Subcutaneous abdominal adipose tissue (tissue), 5 donors: ENCODE measurements around the gene CENPF.

Source experiments
- H3K27ac ChIP-seq: one replicate; pipeline ENCODE4 v1.7.0; 2013; ENCODE audit warnings: low read depth, mild to moderate bottlenecking, inconsistent platforms, low read length, moderate library complexity
- H3K27me3 ChIP-seq, 5 donors: one replicate each; pipeline ENCODE4 v1.7.0; 2013; ENCODE audit warnings: low read length in 5 of 5, inconsistent platforms in 1 of 5; ENCODE audit not compliant: control insufficient read depth in 5 of 5, insufficient read depth in 4 of 5
- H3K36me3 ChIP-seq, 5 donors: one replicate each; pipeline ENCODE4 v1.7.0; 2013; ENCODE audit warnings: low read length in 5 of 5; ENCODE audit not compliant: control insufficient read depth in 5 of 5, insufficient read depth in 5 of 5
- H3K4me1 ChIP-seq, 5 donors: one replicate each; pipeline ENCODE4 v1.7.0; 2013; ENCODE audit warnings: low read length in 5 of 5, mild to moderate bottlenecking in 3 of 5, moderate library complexity in 1 of 5; ENCODE audit not compliant: control insufficient read depth in 5 of 5, insufficient read depth in 5 of 5
- H3K4me3 ChIP-seq, 5 donors: one replicate each; pipeline ENCODE4 v1.7.0; 2013; ENCODE audit warnings: low read length in 5 of 5, low read depth in 1 of 5
- H3K9ac ChIP-seq, 5 donors: one replicate each; pipeline ENCODE4 v1.7.0; 2013; ENCODE audit warnings: low read length in 5 of 5, mild to moderate bottlenecking in 4 of 5, moderate library complexity in 3 of 5
- H3K9me3 ChIP-seq, 5 donors: one replicate each; pipeline ENCODE4 v1.7.0; 2013; ENCODE audit warnings: low read length in 5 of 5; ENCODE audit not compliant: control insufficient read depth in 5 of 5
- donor health status: healthy.
- donor health status: healthy.
- donor health status: healthy.
- donor health status: healthy.
- donor health status: healthy.

The CENPF gene

DNA sequence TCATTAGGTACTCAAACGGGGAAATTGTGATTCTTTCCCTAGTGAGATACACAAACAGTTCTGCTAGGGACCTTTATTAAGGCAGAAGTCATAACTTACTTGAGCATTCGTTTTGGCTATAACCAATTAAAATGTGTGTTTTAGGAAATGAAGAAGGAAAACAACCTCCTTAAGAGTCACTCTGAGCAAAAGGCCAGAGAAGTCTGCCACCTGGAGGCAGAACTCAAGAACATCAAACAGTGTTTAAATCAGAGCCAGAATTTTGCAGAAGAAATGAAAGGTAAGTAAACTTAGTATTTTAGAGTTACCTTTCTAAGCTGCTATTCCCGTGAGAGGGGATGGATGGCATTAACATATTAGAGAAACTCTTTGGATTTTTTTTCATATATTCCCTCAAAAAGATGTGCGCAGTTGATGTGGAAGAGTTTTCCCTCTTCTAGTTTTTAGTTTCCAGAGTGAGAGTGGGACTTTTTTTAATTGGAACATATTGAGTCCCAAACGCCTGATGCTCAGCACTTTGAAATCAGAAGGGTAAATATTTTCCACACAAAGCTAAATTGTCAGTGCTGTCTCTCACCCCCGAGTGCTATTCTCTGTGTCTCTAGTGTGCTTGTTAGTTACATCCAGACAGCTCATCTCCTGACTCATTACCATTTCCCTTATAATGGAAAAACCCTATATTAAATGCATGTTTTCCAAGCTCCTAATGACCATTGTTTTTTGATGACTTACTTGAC is 34.9 kb downstream of the CENPF start:
- Histone ChIP-seq H3K9ac (no peak overlapping the region), H3K9me3 (no peaks in the 10 kb centered on the region), H3K27ac (no peak overlapping the region), H3K36me3 (no peaks in the 10 kb centered on the region), H3K4me1 (no peaks in the 10 kb centered on the region), H3K27me3 (no peaks in the 10 kb centered on the region), H3K4me3 (no peak overlapping the region)

GRCh38 chr1:214638459-214638807 is 35.4 kb downstream of the CENPF start:
- Histone ChIP-seq H3K4me1 (no peaks in the 10 kb centered on the region), H3K27ac (no peak overlapping the region), H3K27me3 (no peaks in the 10 kb centered on the region), H3K9ac (no peak overlapping the region), H3K36me3 (no peaks in the 10 kb centered on the region), H3K9me3 (no peaks in the 10 kb centered on the region), H3K4me3 (no peak overlapping the region)

- Histone ChIP-seq H3K27me3 (no peaks in the 10 kb centered on the region), H3K36me3 (no peaks in the 10 kb centered on the region), H3K9me3 (no peaks in the 10 kb centered on the region), H3K27ac (no peak overlapping the region), H3K4me3 (no peak overlapping the region), H3K9ac (no peak overlapping the region), H3K4me1 (no peaks in the 10 kb centered on the region)
Measured at GRCh38 chr1:214638997-214639396, 36.0 kb downstream of the CENPF start.

GRCh38 chr1:214640431-214641213 is 37.6 kb downstream of the CENPF start:
- H3K4me1 ChIP-seq, result no peaks in the 10 kb centered on the region
- H3K36me3 ChIP-seq, result no peaks in the 10 kb centered on the region
- no peaks in the 10 kb centered on the region for H3K9me3 ChIP-seq
- H3K27me3 ChIP-seq, result no peaks in the 10 kb centered on the region
- no peak overlapping the region for H3K4me3 ChIP-seq
- no peak overlapping the region for H3K27ac ChIP-seq
- H3K9ac ChIP-seq, result no peak overlapping the region

DNA sequence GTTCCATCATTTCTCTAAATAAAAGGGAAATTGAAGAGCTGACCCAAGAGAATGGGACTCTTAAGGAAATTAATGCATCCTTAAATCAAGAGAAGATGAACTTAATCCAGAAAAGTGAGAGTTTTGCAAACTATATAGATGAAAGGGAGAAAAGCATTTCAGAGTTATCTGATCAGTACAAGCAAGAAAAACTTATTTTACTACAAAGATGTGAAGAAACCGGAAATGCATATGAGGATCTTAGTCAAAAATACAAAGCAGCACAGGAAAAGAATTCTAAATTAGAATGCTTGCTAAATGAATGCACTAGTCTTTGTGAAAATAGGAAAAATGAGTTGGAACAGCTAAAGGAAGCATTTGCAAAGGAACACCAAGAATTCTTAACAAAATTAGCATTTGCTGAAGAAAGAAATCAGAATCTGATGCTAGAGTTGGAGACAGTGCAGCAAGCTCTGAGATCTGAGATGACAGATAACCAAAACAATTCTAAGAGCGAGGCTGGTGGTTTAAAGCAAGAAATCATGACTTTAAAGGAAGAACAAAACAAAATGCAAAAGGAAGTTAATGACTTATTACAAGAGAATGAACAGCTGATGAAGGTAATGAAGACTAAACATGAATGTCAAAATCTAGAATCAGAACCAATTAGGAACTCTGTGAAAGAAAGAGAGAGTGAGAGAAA is 38.4 kb downstream of the CENPF start:
- H3K27me3 ChIP-seq, result no peaks in the 10 kb centered on the region
- H3K9ac ChIP-seq, result no peak overlapping the region
- no peaks in the 10 kb centered on the region for H3K4me1 ChIP-seq
- H3K9me3 ChIP-seq, result no peaks in the 10 kb centered on the region
- H3K36me3 ChIP-seq, result no peaks in the 10 kb centered on the region
- H3K27ac ChIP-seq, result no peak overlapping the region
- H3K4me3 ChIP-seq, result no peak overlapping the region

DNA sequence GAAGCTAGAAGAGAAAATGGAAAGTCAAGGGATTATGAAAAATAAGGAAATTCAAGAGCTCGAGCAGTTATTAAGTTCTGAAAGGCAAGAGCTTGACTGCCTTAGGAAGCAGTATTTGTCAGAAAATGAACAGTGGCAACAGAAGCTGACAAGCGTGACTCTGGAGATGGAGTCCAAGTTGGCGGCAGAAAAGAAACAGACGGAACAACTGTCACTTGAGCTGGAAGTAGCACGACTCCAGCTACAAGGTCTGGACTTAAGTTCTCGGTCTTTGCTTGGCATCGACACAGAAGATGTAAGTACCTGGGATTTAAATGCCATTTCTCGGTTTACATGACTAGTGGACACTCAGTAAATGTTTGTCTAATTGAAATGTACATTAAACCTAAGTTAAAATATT is 40.0 kb downstream of the CENPF start:
- H3K36me3 ChIP-seq, result no peaks in the 10 kb centered on the region
- H3K4me1 ChIP-seq, result no peaks in the 10 kb centered on the region
- H3K4me3 ChIP-seq, result no peak overlapping the region
- no peak overlapping the region for H3K9ac ChIP-seq
- no peaks in the 10 kb centered on the region for H3K9me3 ChIP-seq
- H3K27ac ChIP-seq, result no peak overlapping the region
- H3K27me3 ChIP-seq, result no peaks in the 10 kb centered on the region

GRCh38 chr1:214645712-214646111 is 42.7 kb downstream of the CENPF start:
- no peaks in the 10 kb centered on the region for H3K9me3 ChIP-seq
- no peaks in the 10 kb centered on the region for H3K27me3 ChIP-seq
- no peak overlapping the region for H3K9ac ChIP-seq
- H3K4me1 ChIP-seq, result no peaks in the 10 kb centered on the region
- H3K36me3 ChIP-seq, result no peaks in the 10 kb centered on the region
- H3K27ac ChIP-seq, result no peak overlapping the region
- H3K4me3 ChIP-seq, result no peak overlapping the region

DNA sequence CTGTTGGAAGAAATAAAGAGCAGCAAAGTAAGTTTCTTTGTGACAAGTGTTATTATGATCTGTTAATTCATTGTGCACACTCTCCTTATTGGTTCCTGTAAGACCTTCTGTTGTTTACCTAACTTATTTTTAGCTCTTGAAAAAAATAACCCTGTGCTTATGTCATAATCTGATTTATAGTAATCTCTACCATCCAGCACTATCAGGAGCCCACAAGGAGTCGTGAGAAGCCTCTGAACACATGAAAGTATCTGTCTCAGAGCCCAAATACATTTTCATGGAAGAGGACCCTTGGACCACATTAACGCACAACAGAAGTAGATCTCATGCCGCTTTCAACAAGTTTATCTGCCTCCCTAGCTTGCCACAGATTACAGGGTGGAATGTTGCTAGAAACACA is 45.8 kb downstream of the CENPF start:
- Histone ChIP-seq H3K9me3 (no peaks in the 10 kb centered on the region), H3K27me3 (no peaks in the 10 kb centered on the region), H3K4me1 (no peaks in the 10 kb centered on the region)

GRCh38 chr1:214649607-214650006 is 46.6 kb downstream of the CENPF start:
- Histone ChIP-seq H3K9ac (no peak overlapping the region), H3K9me3 (no peaks in the 10 kb centered on the region), H3K4me3 (no peak overlapping the region), H3K36me3 (no peaks in the 10 kb centered on the region), H3K4me1 (no peaks in the 10 kb centered on the region), H3K27ac (no peak overlapping the region), H3K27me3 (no peaks in the 10 kb centered on the region)

More for the DNA sequence above, 45.8 kb downstream of the CENPF start:
- no peaks in the 10 kb centered on the region for H3K36me3 ChIP-seq
- H3K9ac ChIP-seq, result no peak overlapping the region
- H3K27ac ChIP-seq, result no peak overlapping the region
- H3K4me3 ChIP-seq, result no peak overlapping the region

DNA sequence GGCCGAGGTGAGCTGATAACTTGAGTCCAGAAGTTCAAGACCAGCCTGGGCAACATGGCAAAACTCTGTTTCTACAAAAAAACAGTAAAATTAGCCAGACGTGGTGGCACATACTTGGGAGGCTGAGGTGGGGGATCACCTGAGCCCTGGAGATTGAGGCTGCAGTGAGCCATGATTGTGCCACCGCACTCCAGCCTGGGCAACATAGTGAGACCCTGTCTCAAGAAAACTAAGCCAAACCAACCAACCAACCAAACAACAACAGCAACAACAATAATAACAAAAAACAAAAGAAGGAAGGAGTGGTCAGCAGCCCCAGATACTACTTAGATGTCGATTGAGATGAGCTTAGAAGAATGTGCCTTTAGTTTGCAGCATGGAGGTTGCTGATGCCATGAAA is 47.7 kb downstream of the CENPF start:
- H3K27ac ChIP-seq, result no peak overlapping the region
- no peaks in the 10 kb centered on the region for H3K36me3 ChIP-seq
- H3K27me3 ChIP-seq, result no peaks in the 10 kb centered on the region
- no peaks in the 10 kb centered on the region for H3K9me3 ChIP-seq
- H3K4me1 ChIP-seq, result no peaks in the 10 kb centered on the region
- H3K4me3 ChIP-seq, result no peak overlapping the region
- H3K9ac ChIP-seq, result no peak overlapping the region
